OCI-LY1 (cell line): Measurements from ENCODE around the gene FAM222B.
A peak's percentile ranks its signal among the peaks of the same experiment; 100 is the strongest.

Experiments used
- H2AFZ ChIP-seq: fragments of 200-600 bp; sonication (generic), shearing (Covaris generic); 2 replicates; pipeline ENCODE4 v1.6.0; 2014; ENCODE audit warnings: antibody characterized with exemption, mild to moderate bottlenecking, low read length
- H3F3A ChIP-seq: fragments of 200-600 bp; sonication (generic), shearing (Covaris generic); 2 replicates; pipeline ENCODE4 v1.6.0; 2014; ENCODE audit warnings: mild to moderate bottlenecking, antibody characterized with exemption, low read length, moderate library complexity; ENCODE audit not compliant: insufficient read depth
- H3K27ac ChIP-seq: fragments of 200-600 bp; sonication (generic); 2 replicates; pipeline ENCODE4 v1.5.1; 2014; ENCODE audit warnings: low read length, mixed run types, mild to moderate bottlenecking, low read depth; ENCODE audit not compliant: poor library complexity, severe bottlenecking
- H3K27me3 ChIP-seq: fragments of 200-600 bp; sonication (generic); 2 replicates; pipeline ENCODE4 v1.6.0; 2014; ENCODE audit warnings: antibody characterized with exemption, mild to moderate bottlenecking, low read length, moderate library complexity; ENCODE audit not compliant: insufficient read depth
- H3K36me3 ChIP-seq: fragments of 200-600 bp; sonication (generic); 2 replicates; pipeline ENCODE4 v1.6.1; 2014; ENCODE audit warnings: mild to moderate bottlenecking, antibody characterized with exemption, low read length, moderate library complexity, mixed read lengths; ENCODE audit not compliant: insufficient read depth
- H3K4me1 ChIP-seq: fragments of 200-600 bp; sonication (generic); 2 replicates; pipeline ENCODE4 v1.5.1; 2014; ENCODE audit warnings: mild to moderate bottlenecking, low read length, moderate library complexity; ENCODE audit not compliant: insufficient read depth, severe bottlenecking
- H3K4me2 ChIP-seq: fragments of 200-600 bp; sonication (generic), shearing (Covaris generic); 2 replicates; pipeline ENCODE4 v1.6.1; 2014; ENCODE audit warnings: low read length
- H3K4me3 ChIP-seq: fragments of 200-600 bp; sonication (generic); 2 replicates; pipeline ENCODE4 v1.5.1; 2014; ENCODE audit warnings: low read length, low read depth, mild to moderate bottlenecking, mixed read lengths; ENCODE audit not compliant: poor library complexity, severe bottlenecking
- H3K79me2 ChIP-seq: fragments of 200-600 bp; shearing (Covaris generic); 2 replicates; pipeline ENCODE4 v1.6.1; 2016; ENCODE audit warnings: mixed run types, low read length, mixed read lengths; ENCODE audit not compliant: insufficient read depth
- H3K9ac ChIP-seq: fragments of 200-600 bp; sonication (generic), shearing (Covaris generic); 2 replicates; pipeline ENCODE4 v1.6.1; 2014; ENCODE audit warnings: mild to moderate bottlenecking, low read length, mixed read lengths
- H3K9me2 ChIP-seq: fragments of 200-600 bp; sonication (generic), shearing (Covaris generic); 2 replicates; pipeline ENCODE4 v1.6.1; 2014; ENCODE audit warnings: low read depth, mild to moderate bottlenecking, low read length, mixed read lengths
- H3K9me3 ChIP-seq: fragments of 200-600 bp; shearing (Covaris generic); 2 replicates; pipeline ENCODE4 v1.6.1; 2014; ENCODE audit warnings: low read length, mixed read lengths
- H4K20me1 ChIP-seq: fragments of 200-600 bp; sonication (generic), shearing (Covaris generic); 2 replicates; pipeline ENCODE4 v1.6.0; 2016; ENCODE audit warnings: mild to moderate bottlenecking, low read length; ENCODE audit not compliant: insufficient read depth
- EZH2 ChIP-seq: fragments of 200-600 bp; sonication (generic), shearing (Covaris generic); IDR thresholded peaks from 2 replicates; pipeline ENCODE4 v1.8.0; 2017; ENCODE audit warnings: borderline replicate concordance, mixed run types, mild to moderate bottlenecking, antibody characterized with exemption, low read length, moderate library complexity, mixed read lengths
- TF ChIP-seq, protein P1 (sequence below): fragments of 200-600 bp; sonication (generic), shearing (Covaris generic); IDR thresholded peaks from 2 replicates; pipeline ENCODE4 v1.5.1; 2017; ENCODE audit warnings: mild to moderate bottlenecking, antibody characterized with exemption, low read length, moderate library complexity, mixed read lengths

Gene FAM222B

GRCh38 chr17:28864991-28865849 lies 22.6 kb upstream of the FAM222B start:
- Histone ChIP-seq H4K20me1 (no peaks in the 10 kb centered on the region), H3K4me1 (peaks cover 29% of the 10 kb centered on the region), H3K27me3 (no peaks in the 10 kb centered on the region), H2AFZ (peak overlapping the region; percentile 84; the same call in 1 of the 2 replicates), H3K9ac (peak overlapping the region; percentile 47), H3K9me2 (no peaks in the 10 kb centered on the region), H3K9me3 (no peaks in the 10 kb centered on the region), H3K4me3 (no peak overlapping the region), H3F3A (no peaks in the 10 kb centered on the region), H3K27ac (peak overlapping the region; percentile 81), H3K36me3 (peaks cover 5% of the 10 kb centered on the region; the same call in 1 of the 2 replicates), H3K4me2 (peak overlapping the region; percentile 26), H3K79me2 (no peaks in the 10 kb centered on the region)
- no peak for TF ChIP-seq EZH2
- TF ChIP-seq, protein P1, sequence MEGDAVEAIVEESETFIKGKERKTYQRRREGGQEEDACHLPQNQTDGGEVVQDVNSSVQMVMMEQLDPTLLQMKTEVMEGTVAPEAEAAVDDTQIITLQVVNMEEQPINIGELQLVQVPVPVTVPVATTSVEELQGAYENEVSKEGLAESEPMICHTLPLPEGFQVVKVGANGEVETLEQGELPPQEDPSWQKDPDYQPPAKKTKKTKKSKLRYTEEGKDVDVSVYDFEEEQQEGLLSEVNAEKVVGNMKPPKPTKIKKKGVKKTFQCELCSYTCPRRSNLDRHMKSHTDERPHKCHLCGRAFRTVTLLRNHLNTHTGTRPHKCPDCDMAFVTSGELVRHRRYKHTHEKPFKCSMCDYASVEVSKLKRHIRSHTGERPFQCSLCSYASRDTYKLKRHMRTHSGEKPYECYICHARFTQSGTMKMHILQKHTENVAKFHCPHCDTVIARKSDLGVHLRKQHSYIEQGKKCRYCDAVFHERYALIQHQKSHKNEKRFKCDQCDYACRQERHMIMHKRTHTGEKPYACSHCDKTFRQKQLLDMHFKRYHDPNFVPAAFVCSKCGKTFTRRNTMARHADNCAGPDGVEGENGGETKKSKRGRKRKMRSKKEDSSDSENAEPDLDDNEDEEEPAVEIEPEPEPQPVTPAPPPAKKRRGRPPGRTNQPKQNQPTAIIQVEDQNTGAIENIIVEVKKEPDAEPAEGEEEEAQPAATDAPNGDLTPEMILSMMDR = no peak

DNA sequence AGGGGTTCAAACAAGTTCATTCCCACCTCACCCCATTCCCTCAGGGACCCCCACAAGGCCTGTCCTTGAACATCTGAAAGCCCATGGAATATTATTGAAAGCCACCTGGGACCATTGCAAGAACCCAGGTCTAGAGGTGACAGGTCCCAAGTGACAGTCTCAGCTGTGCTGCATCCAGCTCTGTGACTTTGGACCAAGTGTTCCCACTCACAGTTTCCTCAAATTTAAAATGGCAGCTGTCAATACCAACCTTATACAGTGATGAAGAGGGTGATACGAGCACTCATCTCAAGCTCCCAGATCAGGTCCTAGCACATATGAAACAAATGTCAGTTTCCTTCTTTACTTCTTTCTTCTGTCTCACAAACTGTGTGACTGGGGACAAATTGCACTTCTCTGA lies 21.4 kb upstream of the FAM222B start:
- Histone ChIP-seq H3K79me2 (no peaks in the 10 kb centered on the region), H3K27ac (no peak overlapping the region), H2AFZ (no peak overlapping the region), H3K27me3 (no peaks in the 10 kb centered on the region), H3K9me2 (no peaks in the 10 kb centered on the region), H3K4me3 (no peak overlapping the region), H3K9ac (no peak overlapping the region), H3K9me3 (no peaks in the 10 kb centered on the region), H3K36me3 (peaks cover 11% of the 10 kb centered on the region; the same call in 1 of the 2 replicates), H3K4me1 (peaks cover 29% of the 10 kb centered on the region), H4K20me1 (no peaks in the 10 kb centered on the region), H3K4me2 (no peak overlapping the region), H3F3A (no peaks in the 10 kb centered on the region)
- TF ChIP-seq EZH2 = no peak
- TF ChIP-seq, protein P1 = no peak

- Histone ChIP-seq H3K9me3 (no peaks in the 10 kb centered on the region), H3K4me2 (no peak overlapping the region), H3K27ac (no peak overlapping the region), H3K79me2 (no peaks in the 10 kb centered on the region), H3K4me3 (no peak overlapping the region), H4K20me1 (no peaks in the 10 kb centered on the region), H3F3A (no peaks in the 10 kb centered on the region), H3K9me2 (no peaks in the 10 kb centered on the region), H3K9ac (no peak overlapping the region), H3K4me1 (peaks cover 21% of the 10 kb centered on the region), H2AFZ (no peak overlapping the region), H3K36me3 (peaks cover 24% of the 10 kb centered on the region), H3K27me3 (no peaks in the 10 kb centered on the region)
- TF ChIP-seq, protein P1 = no peak
- TF ChIP-seq EZH2 = no peak
Observed at GRCh38 chr17:28862561-28862960, 20.0 kb upstream of the FAM222B start.
